ENCODE data around the gene TNS1.

- TF ChIP-seq CTCF (IDR thresholded peaks at IDR 0.05; ENCODE audit: low read length): no peak
- TF ChIP-seq EZH2 (optimal IDR thresholded peaks at IDR 0.05; ENCODE audit: low read depth, low read length): no peak
- TF ChIP-seq EZH2phosphoT487 (IDR thresholded peaks at IDR 0.05; ENCODE audit: low read length): no peak
Measured at GRCh38 chr2:217827430-217828201, 175.2 kb downstream of the TNS1 start.

All from MM.1S (cell line).